Neural cell (in vitro differentiated cells): ENCODE measurements around the gene INHBC. TPM values are rescaled to one million over a fixed set of nuclear protein-coding genes. Genes with fewer than 3 reads are reported as not detected.

Experiments used
- H2AFZ ChIP-seq: fragments of 200-600, 300-800 bp; sonication (generic), shearing (Covaris generic); 2 replicates; pipeline ENCODE4 v1.6.0; 2014; ENCODE audit warnings: low read depth, mild to moderate bottlenecking, antibody characterized with exemption, low read length, moderate library complexity
- H3F3A ChIP-seq: fragments of 200-600 bp; shearing (Covaris generic); 2 replicates; pipeline ENCODE4 v1.6.1; 2016; ENCODE audit warnings: mild to moderate bottlenecking, moderate library complexity, mixed read lengths, antibody characterized with exemption, low read length; ENCODE audit not compliant: insufficient read depth, poor library complexity, severe bottlenecking
- H3K27ac ChIP-seq: fragments of 200-600, 300-800 bp; sonication (generic), shearing (Covaris generic); 2 replicates; pipeline ENCODE4 v1.5.1; 2014; ENCODE audit warnings: mild to moderate bottlenecking, low read length, moderate library complexity
- H3K27me3 ChIP-seq: fragments of 300-800, 200-600 bp; sonication (generic), shearing (Covaris generic); 2 replicates; pipeline ENCODE4 v1.6.0; 2014; ENCODE audit warnings: mild to moderate bottlenecking, low read depth, low read length, moderate library complexity; ENCODE audit not compliant: insufficient read depth
- H3K36me3 ChIP-seq: fragments of 300-800, 200-600 bp; sonication (generic), shearing (Covaris generic); 2 replicates; pipeline ENCODE4 v1.5.1; 2014; ENCODE audit warnings: mild to moderate bottlenecking, antibody characterized with exemption, low read length, moderate library complexity; ENCODE audit not compliant: insufficient read depth
- H3K4me2 ChIP-seq: fragments of 300-800, 200-600 bp; sonication (generic), shearing (Covaris generic); 2 replicates; pipeline ENCODE4 v1.6.0; 2014; ENCODE audit warnings: mild to moderate bottlenecking, low read length
- H3K4me3 ChIP-seq: fragments of 300-800, 200-600 bp; sonication (generic), shearing (Covaris generic); 2 replicates; pipeline ENCODE4 v1.5.1; 2014; ENCODE audit warnings: mild to moderate bottlenecking, low read length, moderate library complexity
- H3K79me2 ChIP-seq: fragments of 200-600 bp; shearing (Covaris generic); replicated peaks from 2 replicates; pipeline ENCODE4 v1.6.0; 2014; ENCODE audit warnings: mild to moderate bottlenecking, low read length, moderate library complexity; ENCODE audit not compliant: insufficient read depth
- H3K9ac ChIP-seq: fragments of 300-800, 200-600 bp; sonication (generic), shearing (Covaris generic); 2 replicates; pipeline ENCODE4 v1.6.1; 2016; ENCODE audit warnings: mild to moderate bottlenecking, low read length, mixed read lengths
- H3K9me2 ChIP-seq: fragments of 200-600 bp; shearing (Covaris generic); 2 replicates; pipeline ENCODE4 v1.6.1; 2016; ENCODE audit warnings: mild to moderate bottlenecking, low read length, mixed read lengths; ENCODE audit not compliant: insufficient read depth
- H3K9me3 ChIP-seq: fragments of 200-600, 300-800 bp; sonication (generic), shearing (Covaris generic); 2 replicates; pipeline ENCODE4 v1.6.1; 2016; ENCODE audit warnings: mild to moderate bottlenecking, mixed run types, low read length, moderate library complexity, mixed read lengths
- H4K20me1 ChIP-seq: fragments of 200-600 bp; shearing (Covaris generic); 2 replicates; pipeline ENCODE4 v1.6.1; 2016; ENCODE audit warnings: mild to moderate bottlenecking, mixed run types; ENCODE audit not compliant: insufficient read depth
- CTCF ChIP-seq: fragments of 450-650 bp; IDR thresholded peaks from 2 replicates; pipeline ENCODE4 v1.5.1; 2014; ENCODE audit warnings: antibody characterized with exemption, mild to moderate bottlenecking, moderate library complexity; ENCODE audit not compliant: poor library complexity, severe bottlenecking
- EP300 ChIP-seq: fragments of 450-650 bp; conservative IDR thresholded peaks from 2 replicates; pipeline ENCODE4 v1.6.1; 2014; ENCODE audit warnings: antibody characterized with exemption, mild to moderate bottlenecking, moderate library complexity; ENCODE audit not compliant: poor library complexity, severe bottlenecking
- EZH2 ChIP-seq: fragments of 200-600, 300-800 bp; shearing (Covaris generic), sonication (generic); IDR thresholded peaks from 2 replicates; pipeline ENCODE4 v1.6.1; 2014; ENCODE audit warnings: antibody characterized with exemption, low read length, borderline replicate concordance, mild to moderate bottlenecking; ENCODE audit not compliant: insufficient read depth, poor library complexity, severe bottlenecking
- MXI1 ChIP-seq: fragments of 450-650 bp; conservative IDR thresholded peaks from 2 replicates; pipeline ENCODE4 v1.6.1; 2014; ENCODE audit warnings: antibody characterized with exemption, mild to moderate bottlenecking; ENCODE audit not compliant: poor library complexity, severe bottlenecking
- POLR2AphosphoS5 ChIP-seq: IDR thresholded peaks from 2 replicates; pipeline ENCODE4 v1.6.1; 2012
- RAD21 ChIP-seq: fragments of 450-650 bp; conservative IDR thresholded peaks from 2 replicates; pipeline ENCODE4 v1.6.1; 2014; ENCODE audit warnings: antibody characterized with exemption, mild to moderate bottlenecking, moderate library complexity
- REST ChIP-seq: IDR thresholded peaks from 2 replicates; pipeline ENCODE4 v1.6.1; 2012; ENCODE audit warnings: borderline replicate concordance
- SMC3 ChIP-seq: fragments of 450-650 bp; conservative IDR thresholded peaks from 2 replicates; pipeline ENCODE4 v1.6.1; 2014; ENCODE audit warnings: antibody characterized with exemption, mild to moderate bottlenecking, moderate library complexity; ENCODE audit not compliant: poor library complexity
- TAF1 ChIP-seq: IDR thresholded peaks from 2 replicates; pipeline ENCODE4 v1.6.1; 2012; ENCODE audit warnings: low read depth
- polyA plus RNA-seq: library from polyadenylated mRNA; depleted of rRNA; stranded (reverse); fragments of >200 nt; gene quantifications from 2 replicates; pipeline ENCODE4 v1.2.3, GENCODE V29; 2014

The INHBC gene
- polyA plus RNA-seq, 1 donor from 2014 or later: not detected

GRCh38 chr12:57476993-57477709, 42.6 kb downstream of the INHBC start:
- TF ChIP-seq REST: no peak
- H3K27ac ChIP-seq: no peak overlapping the region
- peaks cover 87% of the 10 kb centered on the region for H3K27me3 ChIP-seq
- H3K79me2 ChIP-seq: no peaks in the 10 kb centered on the region
- no peaks in the 10 kb centered on the region for H3K9me3 ChIP-seq
- no peaks in the 10 kb centered on the region for H3K9me2 ChIP-seq
- H3F3A ChIP-seq: no peaks in the 10 kb centered on the region
- no peak overlapping the region for H3K4me2 ChIP-seq
- H4K20me1 ChIP-seq: no peaks in the 10 kb centered on the region
- H3K9ac ChIP-seq: no peak overlapping the region
- H2AFZ ChIP-seq: no peak overlapping the region
- no peak overlapping the region for H3K4me3 ChIP-seq
- no peaks in the 10 kb centered on the region for H3K36me3 ChIP-seq

- no peaks in the 10 kb centered on the region for H3K9me2 ChIP-seq
- H3K4me3 ChIP-seq: no peak overlapping the region
- H4K20me1 ChIP-seq: no peaks in the 10 kb centered on the region
- TF ChIP-seq TAF1 (no peak), CTCF (no peak), SMC3 (no peak), EZH2 (no peak), MXI1 (no peak), RAD21 (no peak), EP300 (no peak), REST (no peak), POLR2AphosphoS5 (no peak)
- H3F3A ChIP-seq: no peaks in the 10 kb centered on the region
- H3K27ac ChIP-seq: no peak overlapping the region
- H3K36me3 ChIP-seq: no peaks in the 10 kb centered on the region
- H2AFZ ChIP-seq: no peak overlapping the region
- H3K27me3 ChIP-seq: peaks cover 79% of the 10 kb centered on the region
- H3K9ac ChIP-seq: no peak overlapping the region
- H3K4me2 ChIP-seq: no peak overlapping the region
- no peaks in the 10 kb centered on the region for H3K79me2 ChIP-seq
- no peaks in the 10 kb centered on the region for H3K9me3 ChIP-seq
These were observed 43.4 kb downstream of the INHBC start for GRCh38 chr12:57477710-57478681.
